Psoas muscle (tissue), 8 donors: ENCODE measurements around the gene MSL2. TPM values are rescaled to one million over a fixed set of nuclear protein-coding genes. Genes with fewer than 3 reads are reported as not detected.
"Not testable (repeated sequence)": the region's sequence is repeated elsewhere in the genome, so short reads cannot be mapped to it uniquely, and the experiment has no call there.

Source experiments
- ATAC-seq, 4 donors: fragments of 200-7000 bp; cut with Tn5 transposase; one replicate each; pipeline ENCODE4 v1.9.1; 2020; ENCODE audit warnings: moderate library complexity in 3 of 4, mild to moderate bottlenecking in 2 of 4
- DNase-seq, 2 donors: peaks; one replicate each; pipeline ENCODE4 v3.0.0-alpha.2; 2020
- H3K27ac ChIP-seq: fragments of 200-600 bp; one replicate; pipeline ENCODE4 v1.8.0; 2022
- H3K27me3 ChIP-seq, 3 donors: fragments of 200-600 bp in 1 of 3; one replicate each; pipeline versions ENCODE4 v1.6.1 to v1.8.0; 2013 to 2022; ENCODE audit warnings: low read length in 2 of 3, mild to moderate bottlenecking in 2 of 3, moderate library complexity in 1 of 3; ENCODE audit not compliant: insufficient read depth in 3 of 3
- H3K36me3 ChIP-seq, 2 donors: fragments of 200-600 bp in 1 of 2; one replicate each; pipeline versions ENCODE4 v1.6.1 to v1.8.0; 2013 to 2022; ENCODE audit warnings: low read depth in 1 of 2, mild to moderate bottlenecking in 1 of 2, moderate library complexity in 1 of 2; ENCODE audit not compliant: insufficient read depth in 1 of 2
- H3K4me1 ChIP-seq: fragments of 200-600 bp; one replicate; pipeline ENCODE4 v1.8.0; 2022
- H3K4me3 ChIP-seq: fragments of 200-600 bp; one replicate; pipeline ENCODE4 v1.8.0; 2022; ENCODE audit warnings: mild to moderate bottlenecking
- H3K9me3 ChIP-seq: fragments of 200-600 bp; one replicate; pipeline ENCODE4 v1.8.0; 2022
- CTCF ChIP-seq: fragments of 200-600 bp; IDR thresholded peaks from one replicate; pipeline ENCODE4 v1.8.0; 2022; ENCODE audit warnings: antibody characterized with exemption
- WGBS, 3 donors: extraction: QIAGEN DNeasy Blood & Tissue Kit; methylation state at CpG; one replicate each; pipeline versions ENCODE4 v1.1.6 to v1.1.7; 2013; 5-methylcytosine and 5-hydroxymethylcytosine counted together
- intact Hi-C, 2 donors: fragments of 100-400 bp; cut with DNase I; formaldehyde crosslinking; loops; one replicate each; pipeline versions ENCODE4 v1.11.0 to v1.14.2; 2022
- polyA plus RNA-seq, 3 donors: library from polyadenylated mRNA; stranded (reverse); fragments of 200-250 nt; gene quantifications; one replicate each; pipeline ENCODE4 v1.2.3, GENCODE V29; 2013
- total RNA-seq, 4 donors: library from RNA; stranded (reverse); fragmentation: NEBNext Ultra II Directional in 2 of 4; extraction: Animal tissue kit (Norgen Biotek cat#: 25700) in 2 of 4; gene quantifications; one replicate each; pipeline versions ENCODE4 v1.2.1 to v1.2.4, GENCODE V29; 2021 to 2023
- donor health status: healthy with polysubstance abuse.
- donor health status: DM: no; HTN: no; CAD: no; lungs with moderate emphysema.
- donor health status: Bipolar disorder and iron deficiency.
- donor health status: healthy.
- donor health status: DM: yes; HTN: yes; CAD: no.
- donor health status: DM: no; HTN: no; CAD: no.
- donor health status: DM: no; HTN: no; CAD: no.
- donor health status: DM: yes; HTN: yes; CAD: no.

Gene MSL2
- total and polyA plus RNA-seq, 7 donors: 6.7 to 28.6 (median 21.8) TPM

GRCh38 chr3:136177876-136178275 lies 18.3 kb downstream of the MSL2 start:
- 52 to 73% (median 59%) methylated on average over 4 of the region's 4 CpGs for WGBS, 3 donors
- Histone ChIP-seq H3K4me1 (peaks cover 48% of the 10 kb centered on the region), H3K27ac (no peak overlapping the region), H3K36me3 (no peaks in the 10 kb centered on the region), H3K27me3 (no peaks in the 10 kb centered on the region), H3K4me3 (no peak overlapping the region), H3K9me3 (no peaks in the 10 kb centered on the region)
- DNase-seq (no peak), ATAC-seq (no peak)
- intact Hi-C loops: no loop called here
- TF ChIP-seq CTCF: no peak

- no peaks in the 10 kb centered on the region for H3K27me3 ChIP-seq
- H3K36me3 ChIP-seq: no peaks in the 10 kb centered on the region
- no peaks in the 10 kb centered on the region for H3K9me3 ChIP-seq
- no peak for ATAC-seq
- no peak for TF ChIP-seq CTCF
- intact Hi-C loops: no loop called here
- H3K4me3 ChIP-seq: no peak overlapping the region
- H3K27ac ChIP-seq: no peak overlapping the region
- H3K4me1 ChIP-seq: peaks cover 37% of the 10 kb centered on the region
- DNase-seq: no peak
These were observed 22.1 kb downstream of the MSL2 start for GRCh38 chr3:136173939-136174490.

GRCh38 chr3:136171097-136171542 lies 25.0 kb downstream of the MSL2 start:
- H3K36me3 ChIP-seq: no peaks in the 10 kb centered on the region
- ATAC-seq: peak in 2 of 4 donors; percentile 40 to 50
- H3K4me1 ChIP-seq: peaks cover 32% of the 10 kb centered on the region
- H3K4me3 ChIP-seq: no peak overlapping the region
- intact Hi-C loops: no loop called here
- TF ChIP-seq CTCF: no peak
- WGBS, 3 donors: 16 to 25% (median 20%) methylated on average over 1 of the region's 1 CpG
- no peaks in the 10 kb centered on the region for H3K27me3 ChIP-seq
- no peak for DNase-seq
- peak overlapping the region; percentile 59 for H3K27ac ChIP-seq
- H3K9me3 ChIP-seq: no peaks in the 10 kb centered on the region

- WGBS, 3 donors: 94 to 97% (median 94%) methylated on average over 4 of the region's 4 CpGs
- H3K4me1 ChIP-seq: peaks cover 46% of the 10 kb centered on the region
- H3K4me3 ChIP-seq, intact Hi-C loops, H3K9me3 ChIP-seq, ATAC-seq, H3K27ac ChIP-seq, H3K27me3 ChIP-seq, H3K36me3 ChIP-seq, DNase-seq: not testable (repeated sequence)
These were observed 27.9 kb downstream of the MSL2 start for GRCh38 chr3:136168236-136168635.

GRCh38 chr3:136166507-136166906 lies 29.6 kb downstream of the MSL2 start:
- TF ChIP-seq CTCF: no peak
- peaks cover 57% of the 10 kb centered on the region for H3K4me1 ChIP-seq
- ATAC-seq (no peak), DNase-seq (no peak)
- H3K4me3 ChIP-seq: no peak overlapping the region
- intact Hi-C loops: no loop called here
- H3K36me3 ChIP-seq: no peaks in the 10 kb centered on the region
- H3K27ac ChIP-seq: peak overlapping the region; percentile 10
- no peaks in the 10 kb centered on the region for H3K9me3 ChIP-seq
- 32 to 44% (median 37%) methylated on average over 3 of the region's 3 CpGs for WGBS, 3 donors
- no peaks in the 10 kb centered on the region for H3K27me3 ChIP-seq

GRCh38 chr3:136163607-136164006 lies 32.5 kb downstream of the MSL2 start:
- H3K36me3 ChIP-seq, DNase-seq, H3K27me3 ChIP-seq, H3K4me3 ChIP-seq, H3K9me3 ChIP-seq: not testable (repeated sequence)
- Histone ChIP-seq H3K27ac (peak overlapping the region; percentile 61), H3K4me1 (peaks cover 66% of the 10 kb centered on the region)
- intact Hi-C loops: loop anchor here in 1 of 2 donors (5.0 kb wide), 1 partner anchor 34 kb away; the partner anchor contains the start of gene MSL2
- peak in 1 of 4 donors; percentile 8 for ATAC-seq
